ENCODE data around the gene SCART1.
"Not testable (repeated sequence)": the region's sequence is repeated elsewhere in the genome, so short reads cannot be mapped to it uniquely, and the experiment has no call there.

Gene SCART1

GRCh38 chr10:133475425-133475734, 21.6 kb downstream of the SCART1 start:
- DNase-seq, result peak in 1 of 2 donors; percentile 27

GRCh38 chr10:133475821-133476640, 22.3 kb downstream of the SCART1 start:
- DNase-seq, result no peak

- no peak for DNase-seq
Observed at GRCh38 chr10:133476641-133476990, 22.9 kb downstream of the SCART1 start.

- DNase-seq, result no peak
Observed at GRCh38 chr10:133481086-133481643, 27.4 kb downstream of the SCART1 start.

- no peak for DNase-seq
Observed at GRCh38 chr10:133481657-133482056, 27.9 kb downstream of the SCART1 start.

- DNase-seq, result no peak
Observed at GRCh38 chr10:133484818-133485217, 31.1 kb downstream of the SCART1 start.

GRCh38 chr10:133487085-133487484, 33.3 kb downstream of the SCART1 start:
- no peak for DNase-seq

GRCh38 chr10:133488354-133488753, 34.6 kb downstream of the SCART1 start:
- no peak for DNase-seq

GRCh38 chr10:133489816-133490588, 36.3 kb downstream of the SCART1 start:
- no peak for DNase-seq

GRCh38 chr10:133493562-133493961, 39.8 kb downstream of the SCART1 start:
- not testable (repeated sequence) for DNase-seq

- not testable (repeated sequence) for DNase-seq
Observed at GRCh38 chr10:133497363-133497762, 43.6 kb downstream of the SCART1 start.

- DNase-seq, result not testable (repeated sequence)
Observed at GRCh38 chr10:133499176-133499575, 45.4 kb downstream of the SCART1 start.

- not testable (repeated sequence) for DNase-seq
Observed at GRCh38 chr10:133500897-133501296, 47.2 kb downstream of the SCART1 start.

GRCh38 chr10:133509700-133510099, 56.0 kb downstream of the SCART1 start:
- no peak for DNase-seq

GRCh38 chr10:133511408-133511807, 57.7 kb downstream of the SCART1 start:
- DNase-seq, result no peak

GRCh38 chr10:133511907-133512528, 58.3 kb downstream of the SCART1 start:
- DNase-seq, result no peak

- DNase-seq, result no peak
Observed at GRCh38 chr10:133515471-133515870, 61.7 kb downstream of the SCART1 start.

GRCh38 chr10:133516057-133516456, 62.3 kb downstream of the SCART1 start:
- no peak for DNase-seq

- DNase-seq, result not testable (repeated sequence)
Observed at GRCh38 chr10:133518517-133518916, 64.8 kb downstream of the SCART1 start.

Data from stimulated activated CD4-positive, alpha-beta T cell treated with anti-CD3 and anti-CD28 coated beads, Interleukin-2, amount 100 ng/mL, for 48 hours (primary cell).